Measurements from ENCODE around the gene IPO8. TPM values are rescaled to one million over a fixed set of nuclear protein-coding genes. Genes with fewer than 3 reads are reported as not detected.
"Not testable (repeated sequence)": the region's sequence is repeated elsewhere in the genome, so short reads cannot be mapped to it uniquely, and the experiment has no call there.

IPO8 gene
- total RNA-seq, 1 donor: 35.4 TPM

GRCh38 chr12:30595742-30596141 is 99.9 kb downstream of the IPO8 start:
- no peak overlapping the region for H3K4me3 ChIP-seq (ENCODE audit: low read depth, low read length)
- DNase-seq (ENCODE audit: low read depth): no peak
- TF ChIP-seq, protein P1, sequence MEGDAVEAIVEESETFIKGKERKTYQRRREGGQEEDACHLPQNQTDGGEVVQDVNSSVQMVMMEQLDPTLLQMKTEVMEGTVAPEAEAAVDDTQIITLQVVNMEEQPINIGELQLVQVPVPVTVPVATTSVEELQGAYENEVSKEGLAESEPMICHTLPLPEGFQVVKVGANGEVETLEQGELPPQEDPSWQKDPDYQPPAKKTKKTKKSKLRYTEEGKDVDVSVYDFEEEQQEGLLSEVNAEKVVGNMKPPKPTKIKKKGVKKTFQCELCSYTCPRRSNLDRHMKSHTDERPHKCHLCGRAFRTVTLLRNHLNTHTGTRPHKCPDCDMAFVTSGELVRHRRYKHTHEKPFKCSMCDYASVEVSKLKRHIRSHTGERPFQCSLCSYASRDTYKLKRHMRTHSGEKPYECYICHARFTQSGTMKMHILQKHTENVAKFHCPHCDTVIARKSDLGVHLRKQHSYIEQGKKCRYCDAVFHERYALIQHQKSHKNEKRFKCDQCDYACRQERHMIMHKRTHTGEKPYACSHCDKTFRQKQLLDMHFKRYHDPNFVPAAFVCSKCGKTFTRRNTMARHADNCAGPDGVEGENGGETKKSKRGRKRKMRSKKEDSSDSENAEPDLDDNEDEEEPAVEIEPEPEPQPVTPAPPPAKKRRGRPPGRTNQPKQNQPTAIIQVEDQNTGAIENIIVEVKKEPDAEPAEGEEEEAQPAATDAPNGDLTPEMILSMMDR (IDR thresholded peaks at IDR 0.05; ENCODE audit: insufficient read depth, low read depth, low read length): no peak

DNA sequence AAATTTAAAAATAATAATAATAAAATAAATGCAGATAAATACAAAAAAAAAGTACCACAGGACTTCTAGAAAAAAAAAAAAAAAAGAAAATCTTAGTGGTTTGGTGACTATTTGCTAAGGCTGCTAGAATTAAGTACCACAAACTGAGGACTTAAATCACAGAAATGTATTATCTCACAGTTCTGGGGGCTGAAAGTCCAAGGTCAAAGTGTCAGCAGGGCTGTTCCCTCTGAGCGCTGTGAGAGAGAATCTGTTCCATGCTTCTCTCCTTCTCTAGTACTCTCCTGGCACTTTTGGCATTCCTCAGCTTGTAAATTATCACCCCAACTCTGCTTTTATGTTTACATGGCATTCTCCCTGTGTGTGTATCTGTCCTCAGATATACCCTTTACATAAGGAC is 101.2 kb downstream of the IPO8 start:
- DNase-seq (ENCODE audit: low read depth): no peak
- TF ChIP-seq, protein P1 (IDR thresholded peaks at IDR 0.05; ENCODE audit: insufficient read depth, low read depth, low read length): no peak
- no peak overlapping the region for H3K4me3 ChIP-seq (ENCODE audit: low read depth, low read length)

DNA sequence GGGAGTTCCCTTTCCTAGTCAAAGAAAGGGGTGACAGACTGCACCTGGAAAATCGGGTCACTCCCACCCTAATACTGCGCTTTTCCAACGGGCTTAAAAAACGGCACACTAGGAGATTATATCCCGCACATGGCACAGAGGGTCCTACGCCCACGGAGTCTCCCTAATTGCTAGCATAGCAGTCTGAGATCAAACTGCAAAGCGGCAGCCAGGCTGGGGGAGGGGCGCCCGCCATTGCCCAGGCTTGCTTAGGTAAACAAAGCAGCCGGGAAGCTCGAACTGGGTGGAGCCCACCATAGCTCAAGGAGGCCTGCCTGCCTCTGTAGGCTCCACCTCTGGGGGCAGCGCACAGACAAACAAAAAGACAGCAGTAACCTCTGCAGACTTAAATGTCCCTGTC is 107.1 kb downstream of the IPO8 start:
- H3K4me3 ChIP-seq (ENCODE audit: low read depth, low read length); DNase-seq (ENCODE audit: low read depth): not testable (repeated sequence)

GRCh38 chr12:30587782-30588181 is 107.9 kb downstream of the IPO8 start:
- TF ChIP-seq, protein P1 (IDR thresholded peaks at IDR 0.05; ENCODE audit: insufficient read depth, low read depth, low read length): no peak
- H3K4me3 ChIP-seq (ENCODE audit: low read depth, low read length): no peak overlapping the region
- no peak for DNase-seq (ENCODE audit: low read depth)

- no peak overlapping the region for H3K4me3 ChIP-seq (ENCODE audit: low read depth, low read length)
- TF ChIP-seq, protein P1 (IDR thresholded peaks at IDR 0.05; ENCODE audit: insufficient read depth, low read depth, low read length): no peak
- no peak for DNase-seq (ENCODE audit: low read depth)
Observed at GRCh38 chr12:30585877-30586276, 109.8 kb downstream of the IPO8 start.

DNA sequence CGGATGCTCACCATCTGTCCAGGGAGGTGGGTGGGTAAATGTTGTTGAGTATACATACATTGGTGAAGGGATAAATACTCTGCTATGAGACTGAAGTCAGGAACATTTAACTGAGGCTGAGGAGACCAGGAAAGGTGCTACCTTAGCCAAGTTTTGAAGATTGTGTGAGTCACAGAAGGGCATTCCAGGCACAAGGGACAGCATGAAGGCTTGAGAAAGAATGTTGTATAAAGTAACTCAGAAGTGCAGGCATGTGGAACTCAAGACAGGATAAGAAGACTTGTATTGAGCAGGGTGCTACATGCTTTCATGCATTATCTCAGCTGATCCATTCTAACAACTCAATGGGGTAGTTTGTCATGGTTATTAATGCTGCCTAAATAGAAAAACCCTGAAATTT is 112.7 kb downstream of the IPO8 start:
- no peak for DNase-seq (ENCODE audit: low read depth)
- TF ChIP-seq, protein P1 (IDR thresholded peaks at IDR 0.05; ENCODE audit: insufficient read depth, low read depth, low read length): no peak
- no peak overlapping the region for H3K4me3 ChIP-seq (ENCODE audit: low read depth, low read length)

DNA sequence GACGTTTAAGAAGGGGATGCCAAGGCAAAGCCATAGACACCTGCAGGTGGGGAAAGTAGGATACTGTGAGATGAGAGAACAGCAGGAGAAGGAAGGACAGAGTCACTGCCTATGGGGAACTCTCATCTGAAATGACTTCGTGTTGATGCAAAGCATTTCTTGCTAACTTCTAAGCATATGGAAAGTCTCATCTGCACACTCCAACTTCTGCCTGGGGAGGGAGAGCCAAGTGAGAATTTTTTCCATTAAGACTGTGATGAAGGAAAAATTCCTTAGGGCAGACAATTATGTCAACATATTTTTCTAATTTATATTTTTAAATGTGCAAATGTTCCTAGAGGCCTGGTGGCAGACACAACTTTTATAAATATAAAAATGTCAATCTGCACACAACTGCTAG is 115.3 kb downstream of the IPO8 start:
- H3K4me3 ChIP-seq (ENCODE audit: low read depth, low read length): no peak overlapping the region
- DNase-seq (ENCODE audit: low read depth): no peak
- TF ChIP-seq, protein P1 (IDR thresholded peaks at IDR 0.05; ENCODE audit: insufficient read depth, low read depth, low read length): no peak

Other genes starting within 250 kb of the IPO8 start
- gene CAPRIN2, start 59.1 kb upstream of the IPO8 start, total RNA-seq: 19.0 and 19.4 TPM in 2 replicates
- 0.32 and 0.43 TPM in 2 replicates for gene TSPAN11, start 230.9 kb upstream of the IPO8 start, total RNA-seq

All from fibroblast of villous mesenchyme (primary cell).